Mesenchymal stem cell (in vitro differentiated cells and primary cell): ENCODE results near the gene C2orf42.

ENCODE experiments used
- DNase-seq: peaks from one replicate; pipeline ENCODE4 v3.0.0-alpha.2; 2013
- H2AFZ ChIP-seq: one replicate; pipeline ENCODE4 v1.6.1; 2013; ENCODE audit warnings: low read depth, mild to moderate bottlenecking, control low read depth, inconsistent platforms, low read length, moderate library complexity
- H2AK5ac ChIP-seq: 2 replicates; pipeline ENCODE4 v1.6.1; 2013; ENCODE audit warnings: low read length, moderate library complexity, mild to moderate bottlenecking, inconsistent platforms; ENCODE audit not compliant: severe bottlenecking
- H2BK120ac ChIP-seq: one replicate; pipeline ENCODE4 v1.6.1; 2013; ENCODE audit warnings: low read depth, mild to moderate bottlenecking, inconsistent platforms, low read length, moderate library complexity
- H2BK12ac ChIP-seq, 2 experiments: one replicate each; pipeline ENCODE4 v1.6.1; 2013; ENCODE audit warnings: inconsistent platforms in 2 of 2, low read length in 2 of 2, mild to moderate bottlenecking in 2 of 2, moderate library complexity in 2 of 2, control low read depth in 1 of 2
- H2BK15ac ChIP-seq: one replicate; pipeline ENCODE4 v1.6.1; 2013; ENCODE audit warnings: mild to moderate bottlenecking, low read depth, inconsistent platforms; ENCODE audit not compliant: poor library complexity, severe bottlenecking
- H2BK5ac ChIP-seq: 2 replicates; pipeline ENCODE4 v1.6.1; 2013; ENCODE audit warnings: low read depth, mild to moderate bottlenecking, low read length, control low read depth, inconsistent platforms; ENCODE audit not compliant: poor library complexity, severe bottlenecking
- H3K14ac ChIP-seq, 2 experiments: one replicate each; pipeline ENCODE4 v1.6.1; 2013; ENCODE audit warnings: inconsistent platforms in 2 of 2, low read length in 2 of 2, control low read depth in 1 of 2, mild to moderate bottlenecking in 1 of 2, moderate library complexity in 1 of 2
- H3K18ac ChIP-seq, 2 experiments: one replicate each; pipeline ENCODE4 v1.6.1; 2013; ENCODE audit warnings: inconsistent platforms in 2 of 2, low read length in 2 of 2, control low read depth in 1 of 2, low read depth in 1 of 2, mild to moderate bottlenecking in 1 of 2
- H3K23ac ChIP-seq, 2 experiments: one replicate each; pipeline ENCODE4 v1.6.1; 2013; ENCODE audit warnings: inconsistent platforms in 2 of 2, low read length in 2 of 2, mild to moderate bottlenecking in 2 of 2, moderate library complexity in 2 of 2, control low read depth in 1 of 2
- H3K27ac ChIP-seq: 2 replicates; pipeline ENCODE4 v1.5.1; 2013; ENCODE audit warnings: mild to moderate bottlenecking, moderate library complexity, low read length, control low read depth, inconsistent platforms; ENCODE audit not compliant: poor library complexity, severe bottlenecking
- H3K27me3 ChIP-seq, 2 experiments: 2 replicates each; pipeline versions ENCODE4 v1.6.1 to v1.7.0; 2013; ENCODE audit warnings: low read length in 2 of 2, mild to moderate bottlenecking in 2 of 2, moderate library complexity in 2 of 2, control low read depth in 1 of 2, inconsistent platforms in 1 of 2; ENCODE audit not compliant: control insufficient read depth in 1 of 2, insufficient read depth in 1 of 2
- H3K36me3 ChIP-seq, 2 experiments: 2 replicates each; pipeline versions ENCODE4 v1.6.1 to v1.7.0; 2013; ENCODE audit warnings: low read length in 2 of 2, control low read depth in 1 of 2, inconsistent platforms in 1 of 2, low read depth in 1 of 2, mild to moderate bottlenecking in 1 of 2; ENCODE audit not compliant: insufficient read depth in 2 of 2, control insufficient read depth in 1 of 2
- H3K4ac ChIP-seq, 2 experiments: one replicate each; pipeline ENCODE4 v1.6.1; 2013; ENCODE audit warnings: inconsistent platforms in 2 of 2, low read length in 2 of 2, mild to moderate bottlenecking in 2 of 2, moderate library complexity in 2 of 2, control low read depth in 1 of 2, low read depth in 1 of 2
- H3K4me1 ChIP-seq: 2 replicates; pipeline ENCODE4 v1.6.1; 2013; ENCODE audit warnings: low read depth, low read length, control low read depth; ENCODE audit not compliant: control insufficient read depth, insufficient read depth
- H3K4me2 ChIP-seq: 2 replicates; pipeline ENCODE4 v1.6.1; 2013; ENCODE audit warnings: low read length, mild to moderate bottlenecking, inconsistent platforms; ENCODE audit not compliant: poor library complexity, severe bottlenecking
- H3K4me3 ChIP-seq, 2 experiments: 2 replicates each; pipeline versions ENCODE4 v1.5.1 to v1.7.0; 2013; ENCODE audit warnings: low read length in 2 of 2, mild to moderate bottlenecking in 2 of 2, control low read depth in 1 of 2, low read depth in 1 of 2; ENCODE audit not compliant: insufficient read depth in 1 of 2
- H3K79me1 ChIP-seq: replicated peaks from 2 replicates; pipeline ENCODE4 v1.6.1; 2013; ENCODE audit warnings: mild to moderate bottlenecking, control low read depth, low read length, inconsistent platforms; ENCODE audit not compliant: poor library complexity, severe bottlenecking
- H3K9ac ChIP-seq: 2 replicates; pipeline ENCODE4 v1.7.0; 2013; ENCODE audit warnings: mild to moderate bottlenecking, low read length, moderate library complexity
- H3K9me3 ChIP-seq: 2 replicates; pipeline ENCODE4 v1.7.0; 2013; ENCODE audit warnings: mild to moderate bottlenecking, low read length; ENCODE audit not compliant: control insufficient read depth
- H4K8ac ChIP-seq: one replicate; pipeline ENCODE4 v1.6.1; 2013; ENCODE audit warnings: inconsistent platforms, mild to moderate bottlenecking, low read length, moderate library complexity
- H4K91ac ChIP-seq: one replicate; pipeline ENCODE4 v1.6.1; 2013; ENCODE audit warnings: mild to moderate bottlenecking, low read length, inconsistent platforms
- WGBS: methylation state at CpG from one replicate; pipeline ENCODE4 v1.1.7; 2013; ENCODE audit warnings: mixed read lengths; 5-methylcytosine and 5-hydroxymethylcytosine counted together

C2orf42 gene

GRCh38 chr2:70211595-70211994 lies 20.8 kb upstream of the C2orf42 start:
- Histone ChIP-seq H2AFZ (no peak overlapping the region), H2BK15ac (no peak overlapping the region), H3K4me2 (no peak overlapping the region), H2AK5ac (no peak overlapping the region), H4K91ac (no peak overlapping the region), H3K23ac (no peak overlapping the region), H3K36me3 (peaks cover 27 to 73% of the 10 kb centered on the region in 2 experiments), H3K9ac (no peak overlapping the region), H3K18ac (no peak overlapping the region), H2BK120ac (no peak overlapping the region), H3K27ac (no peak overlapping the region), H4K8ac (no peak overlapping the region), H3K4me1 (no peaks in the 10 kb centered on the region), H2BK12ac (no peak overlapping the region), H2BK5ac (no peak overlapping the region), H3K4me3 (no peak overlapping the region), H3K79me1 (peaks cover 7% of the 10 kb centered on the region), H3K4ac (no peak overlapping the region), H3K9me3 (no peaks in the 10 kb centered on the region), H3K14ac (no peak overlapping the region), H3K27me3 (no peaks in the 10 kb centered on the region)
- DNase-seq = no peak
- 100% methylated on average over 2 of the region's 2 CpGs for WGBS

- Histone ChIP-seq H2BK12ac (no peak overlapping the region), H3K79me1 (no peaks in the 10 kb centered on the region), H4K8ac (no peak overlapping the region), H3K4me2 (no peak overlapping the region), H3K27me3 (no peaks in the 10 kb centered on the region), H3K4ac (no peak overlapping the region), H4K91ac (no peak overlapping the region), H3K14ac (no peak overlapping the region), H3K9ac (no peak overlapping the region), H2BK120ac (no peak overlapping the region), H3K36me3 (peaks cover 5 to 18% of the 10 kb centered on the region in 2 experiments), H2AK5ac (no peak overlapping the region), H2AFZ (no peak overlapping the region), H3K27ac (no peak overlapping the region), H3K23ac (no peak overlapping the region), H3K18ac (no peak overlapping the region), H2BK5ac (no peak overlapping the region), H3K4me3 (no peak overlapping the region), H3K4me1 (no peaks in the 10 kb centered on the region), H3K9me3 (no peaks in the 10 kb centered on the region), H2BK15ac (no peak overlapping the region)
- 97% methylated on average over 8 of the region's 8 CpGs for WGBS
- DNase-seq = no peak
Measured at GRCh38 chr2:70204452-70204851, 13.6 kb upstream of the C2orf42 start.

GRCh38 chr2:70203086-70203485 lies 12.3 kb upstream of the C2orf42 start:
- Histone ChIP-seq H3K4me2 (no peak overlapping the region), H2BK12ac (no peak overlapping the region), H3K23ac (no peak overlapping the region), H3K4me3 (no peak overlapping the region), H2AK5ac (no peak overlapping the region), H3K27me3 (no peaks in the 10 kb centered on the region), H4K91ac (no peak overlapping the region), H3K27ac (no peak overlapping the region), H3K14ac (no peak overlapping the region), H3K79me1 (no peaks in the 10 kb centered on the region), H2BK120ac (no peak overlapping the region), H2AFZ (no peak overlapping the region), H2BK5ac (no peak overlapping the region), H3K18ac (no peak overlapping the region), H3K4me1 (no peaks in the 10 kb centered on the region), H3K4ac (no peak overlapping the region), H3K9me3 (no peaks in the 10 kb centered on the region), H3K9ac (no peak overlapping the region), H4K8ac (no peak overlapping the region), H2BK15ac (no peak overlapping the region), H3K36me3 (peaks cover 0 to 15% of the 10 kb centered on the region in 2 experiments)
- WGBS = 98% methylated on average over 3 of the region's 5 CpGs
- no peak for DNase-seq

GRCh38 chr2:70202236-70202806 lies 11.5 kb upstream of the C2orf42 start:
- Histone ChIP-seq H3K23ac (no peak overlapping the region), H3K27ac (no peak overlapping the region), H2BK15ac (no peak overlapping the region), H3K4me1 (no peaks in the 10 kb centered on the region), H2AFZ (no peak overlapping the region), H3K4me3 (no peak overlapping the region), H2BK120ac (no peak overlapping the region), H3K27me3 (no peaks in the 10 kb centered on the region), H3K18ac (no peak overlapping the region), H2AK5ac (no peak overlapping the region), H3K79me1 (no peaks in the 10 kb centered on the region), H4K91ac (no peak overlapping the region), H3K4me2 (no peak overlapping the region), H2BK12ac (no peak overlapping the region), H3K14ac (no peak overlapping the region), H3K36me3 (peaks cover 0 to 9% of the 10 kb centered on the region in 2 experiments), H3K9ac (no peak overlapping the region), H2BK5ac (no peak overlapping the region), H3K9me3 (no peaks in the 10 kb centered on the region), H3K4ac (no peak overlapping the region), H4K8ac (no peak overlapping the region)
- 78% methylated on average over 8 of the region's 9 CpGs for WGBS
- no peak for DNase-seq
